Skeletal muscle satellite cell (primary cell): ENCODE results near the gene CAPN5.
"Not testable (repeated sequence)": the region's sequence is repeated elsewhere in the genome, so short reads cannot be mapped to it uniquely, and the experiment has no call there.

ENCODE experiments used
- H3K27me3 ChIP-seq: 2 replicates; pipeline ENCODE4 v1.7.0; 2013; ENCODE audit warnings: low read length; ENCODE audit not compliant: control insufficient read depth, insufficient read depth
- H3K36me3 ChIP-seq: 2 replicates; pipeline ENCODE4 v1.7.0; 2013; ENCODE audit warnings: mild to moderate bottlenecking, control low read depth, low read length; ENCODE audit not compliant: insufficient read depth
- H3K4me1 ChIP-seq: 2 replicates; pipeline ENCODE4 v1.7.0; 2013; ENCODE audit warnings: low read length; ENCODE audit not compliant: control insufficient read depth, insufficient read depth
- H3K4me2 ChIP-seq: 2 replicates; pipeline ENCODE4 v1.7.0; 2013; ENCODE audit warnings: mild to moderate bottlenecking, low read length
- H3K4me3 ChIP-seq: 2 replicates; pipeline ENCODE4 v1.7.0; 2013; ENCODE audit warnings: low read length
- H3K9ac ChIP-seq: 2 replicates; pipeline ENCODE4 v1.7.0; 2013; ENCODE audit warnings: mild to moderate bottlenecking, low read depth, low read length, moderate library complexity
- H3K9me3 ChIP-seq: replicated peaks from 2 replicates; pipeline ENCODE4 v1.7.0; 2013; ENCODE audit warnings: mild to moderate bottlenecking, control low read depth, low read length

CAPN5 gene

DNA sequence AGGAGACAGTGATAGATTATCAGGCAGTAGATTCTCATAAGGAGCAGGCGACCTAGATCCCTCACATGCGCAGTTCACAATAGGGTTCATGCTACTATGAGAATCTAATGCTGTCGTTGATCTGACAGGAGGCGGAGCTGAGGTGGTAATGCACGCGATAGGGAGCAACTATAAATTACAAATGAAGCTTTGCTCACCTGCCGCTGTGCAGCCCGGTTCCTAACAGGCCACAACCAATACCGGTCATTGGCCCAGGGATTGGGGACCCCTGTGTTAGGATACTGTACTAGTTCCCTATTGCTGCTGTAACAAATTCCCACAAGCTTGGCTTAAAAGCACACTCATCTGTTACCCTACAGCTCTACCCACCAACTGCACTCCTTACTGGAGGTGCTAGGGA, 21.9 kb upstream of the CAPN5 start:
- Histone ChIP-seq H3K27me3 (peaks cover 28% of the 10 kb centered on the region), H3K9me3 (no peaks in the 10 kb centered on the region), H3K4me2 (no peak overlapping the region)

DNA sequence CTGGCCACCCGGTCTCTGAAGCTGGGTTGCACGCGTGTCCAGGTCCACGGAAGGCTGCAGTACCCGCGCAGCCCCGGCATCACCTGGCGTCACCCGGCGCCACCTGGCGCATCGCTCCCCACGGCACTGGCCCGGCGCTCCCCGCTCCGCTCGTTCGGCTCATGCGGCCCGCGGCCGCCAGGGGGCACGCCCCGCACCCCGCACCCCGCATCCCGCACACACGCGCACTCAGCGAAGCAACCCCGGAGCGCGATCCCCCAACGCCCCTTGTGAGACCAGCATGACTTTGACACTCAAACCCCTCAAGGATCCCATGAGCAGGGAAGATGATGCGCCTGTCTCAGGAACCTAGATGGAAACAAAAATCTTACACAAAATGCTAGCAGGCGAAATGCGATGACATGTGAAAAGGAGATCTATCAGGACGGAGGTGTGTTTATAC, 20.7 kb upstream of the CAPN5 start:
- H3K9ac ChIP-seq = no peak overlapping the region
- H3K27me3 ChIP-seq = peaks cover 17% of the 10 kb centered on the region
- no peaks in the 10 kb centered on the region for H3K36me3 ChIP-seq
- H3K4me1 ChIP-seq = peaks cover 7% of the 10 kb centered on the region
- peak overlapping the region; percentile 44 for H3K4me2 ChIP-seq
- H3K9me3 ChIP-seq = no peaks in the 10 kb centered on the region
- H3K4me3 ChIP-seq = no peak overlapping the region

More for the DNA sequence above, 21.9 kb upstream of the CAPN5 start:
- Histone ChIP-seq H3K4me3 (no peak overlapping the region), H3K9ac (no peak overlapping the region), H3K4me1 (peaks cover 13% of the 10 kb centered on the region), H3K36me3 (no peaks in the 10 kb centered on the region)

DNA sequence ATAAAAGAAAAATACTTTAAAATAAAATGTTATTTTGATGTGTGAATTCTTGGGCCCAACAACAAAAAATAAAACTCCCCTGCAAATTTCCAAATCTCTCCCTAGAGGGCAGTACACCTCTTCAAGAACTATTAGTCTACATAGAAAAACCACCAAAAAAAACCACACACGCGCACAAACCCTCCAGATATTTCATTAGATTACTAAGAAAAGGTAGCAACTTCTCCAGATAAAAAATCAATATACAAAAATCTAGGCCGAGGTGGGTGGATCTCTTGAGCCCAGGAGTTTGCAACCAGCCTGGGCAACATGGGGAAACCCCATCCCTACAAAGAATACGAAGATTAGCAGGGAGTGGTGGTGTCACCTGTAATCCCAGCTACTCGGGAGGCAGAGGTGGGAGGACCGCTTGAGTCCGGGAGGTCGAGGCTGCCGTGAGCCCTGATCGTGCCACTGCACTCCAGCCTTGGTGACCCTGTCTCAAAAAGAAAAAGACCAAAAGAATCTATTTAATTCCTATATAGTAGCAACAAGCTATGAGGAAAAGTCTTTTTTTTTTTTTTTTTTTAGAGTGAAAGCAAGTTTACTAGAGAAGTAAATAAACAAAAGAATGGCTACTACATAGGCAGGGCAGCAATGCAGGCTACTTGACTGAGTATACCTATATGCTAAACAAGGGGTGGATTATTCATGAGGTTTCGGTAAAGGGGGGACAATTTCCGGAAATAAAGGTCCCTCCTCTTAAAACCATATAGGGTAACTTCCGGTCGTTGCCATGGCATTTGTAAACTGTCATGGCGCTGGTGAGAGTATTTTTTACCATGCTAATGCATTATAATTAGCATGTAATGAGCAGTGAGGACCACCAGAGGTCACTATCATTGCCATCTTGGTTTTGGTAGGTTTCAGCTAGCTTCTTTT, 19.5 kb upstream of the CAPN5 start:
- no peaks in the 10 kb centered on the region for H3K36me3 ChIP-seq
- peak overlapping the region; percentile 84 for H3K4me2 ChIP-seq
- H3K9ac ChIP-seq = no peak overlapping the region
- H3K27me3 ChIP-seq = peaks cover 13% of the 10 kb centered on the region
- no peaks in the 10 kb centered on the region for H3K9me3 ChIP-seq
- peaks cover 7% of the 10 kb centered on the region for H3K4me1 ChIP-seq
- peak overlapping the region; percentile 66 for H3K4me3 ChIP-seq

GRCh38 chr11:77047928-77048446, 18.8 kb upstream of the CAPN5 start:
- H3K4me3 ChIP-seq, H3K9ac ChIP-seq, H3K9me3 ChIP-seq, H3K36me3 ChIP-seq, H3K4me1 ChIP-seq, H3K4me2 ChIP-seq: not testable (repeated sequence)
- H3K27me3 ChIP-seq = peaks cover 16% of the 10 kb centered on the region

DNA sequence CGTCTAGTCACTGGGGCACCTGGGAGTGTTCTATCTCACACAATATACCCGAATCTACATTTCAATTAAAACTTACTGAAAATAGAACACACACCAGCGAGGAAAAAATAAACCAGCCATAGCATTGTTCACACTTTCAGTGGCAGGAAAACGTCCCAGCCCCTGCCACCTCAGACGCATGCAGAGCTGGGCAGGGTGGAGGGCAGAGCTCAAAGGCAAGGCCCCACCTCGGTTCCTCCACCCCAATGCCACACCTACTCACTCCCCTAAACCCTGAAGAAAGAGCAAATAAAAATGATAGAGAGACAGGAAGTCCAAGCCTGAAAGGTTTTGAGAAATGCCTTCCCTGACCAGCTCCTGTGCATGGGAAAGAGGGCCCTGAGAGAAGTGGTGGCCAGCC, 17.7 kb upstream of the CAPN5 start:
- no peak overlapping the region for H3K4me3 ChIP-seq
- H3K4me2 ChIP-seq = no peak overlapping the region
- no peaks in the 10 kb centered on the region for H3K9me3 ChIP-seq
- no peak overlapping the region for H3K9ac ChIP-seq
- H3K4me1 ChIP-seq = peaks cover 7% of the 10 kb centered on the region
- H3K27me3 ChIP-seq = peaks cover 19% of the 10 kb centered on the region
- H3K36me3 ChIP-seq = no peaks in the 10 kb centered on the region

DNA sequence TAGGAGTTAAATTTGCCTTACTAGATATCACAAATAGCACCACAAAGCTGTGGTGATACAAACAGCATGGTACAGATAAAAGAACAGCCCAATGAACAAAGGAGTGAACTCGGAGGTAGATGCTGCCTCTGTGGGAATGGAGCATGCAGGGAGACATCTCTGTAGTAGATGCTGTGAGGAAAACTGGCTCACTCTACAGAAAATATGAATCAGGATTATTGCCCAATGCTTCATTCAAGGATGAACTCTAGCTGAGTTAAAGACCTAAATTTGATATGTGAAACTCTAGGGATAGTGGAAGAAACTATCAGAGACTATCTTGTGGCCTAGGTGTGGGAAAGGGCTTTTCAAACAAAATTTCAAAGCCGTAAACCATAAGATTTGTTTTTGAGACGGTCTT, 15.3 kb upstream of the CAPN5 start:
- Histone ChIP-seq H3K27me3 (peaks cover 9% of the 10 kb centered on the region), H3K36me3 (no peaks in the 10 kb centered on the region), H3K9ac (no peak overlapping the region), H3K4me1 (no peaks in the 10 kb centered on the region), H3K4me3 (no peak overlapping the region), H3K9me3 (peaks cover 6% of the 10 kb centered on the region), H3K4me2 (no peak overlapping the region)

DNA sequence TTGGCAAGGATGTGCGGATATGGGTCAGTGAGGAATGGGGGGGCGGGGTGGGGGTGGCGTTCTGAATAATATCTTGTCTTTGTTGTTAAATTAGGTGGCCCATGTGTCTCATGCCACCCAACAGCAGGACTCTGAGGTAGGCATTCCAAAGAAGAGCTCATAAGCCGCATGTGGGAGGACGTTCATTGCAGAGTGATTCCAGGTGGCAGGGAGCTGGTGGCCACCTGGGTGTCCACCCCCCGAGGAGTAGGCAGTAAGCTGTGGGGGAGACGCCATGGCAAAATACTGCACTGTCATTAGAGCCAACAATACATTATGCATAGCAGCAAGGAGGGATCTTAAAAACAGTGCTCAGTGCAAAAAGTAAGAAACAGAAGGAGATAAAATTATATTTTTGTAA, 14.3 kb upstream of the CAPN5 start:
- Histone ChIP-seq H3K36me3 (no peaks in the 10 kb centered on the region), H3K27me3 (peaks cover 9% of the 10 kb centered on the region), H3K4me3 (no peak overlapping the region), H3K9ac (no peak overlapping the region), H3K9me3 (peaks cover 11% of the 10 kb centered on the region), H3K4me2 (no peak overlapping the region), H3K4me1 (no peaks in the 10 kb centered on the region)

DNA sequence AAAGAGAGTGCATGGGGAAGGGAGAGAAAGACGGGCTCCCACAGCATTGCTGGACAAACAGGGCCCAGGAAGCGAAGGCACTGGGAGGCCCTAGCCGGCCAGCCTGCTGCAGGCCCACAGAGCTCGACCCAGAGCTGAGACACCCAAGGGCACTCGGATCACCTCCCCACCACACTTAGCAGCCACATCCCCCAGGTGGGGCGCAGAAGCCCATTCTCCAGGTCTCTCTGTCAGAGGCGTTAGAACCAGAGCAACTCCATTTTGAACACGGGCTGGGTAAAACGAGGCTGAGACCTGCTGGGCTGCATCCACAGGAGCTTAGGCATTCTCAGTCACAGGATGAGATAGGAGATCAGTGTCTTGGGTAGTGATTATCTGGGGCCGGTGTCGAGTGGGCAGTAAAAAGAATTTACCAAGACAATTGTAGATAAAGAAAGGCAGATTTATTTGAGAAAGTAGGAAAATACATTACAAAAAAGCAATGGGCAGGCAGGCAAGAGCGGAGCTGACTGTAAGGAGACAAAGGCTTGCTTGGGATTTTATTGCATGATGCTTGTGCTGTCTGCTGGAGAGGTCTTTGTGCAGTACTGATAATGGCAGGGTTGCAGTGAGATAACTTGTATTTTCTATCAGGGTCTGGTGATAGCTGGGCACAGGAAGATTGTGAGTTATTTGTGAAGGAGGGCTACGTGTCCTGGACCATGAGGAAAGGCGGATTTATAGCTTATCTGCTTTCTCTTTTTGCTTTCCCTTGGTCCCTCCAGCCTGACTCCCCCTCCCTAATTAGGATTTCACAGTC, 13.4 kb upstream of the CAPN5 start:
- no peak overlapping the region for H3K4me3 ChIP-seq
- no peaks in the 10 kb centered on the region for H3K4me1 ChIP-seq
- peaks cover 11% of the 10 kb centered on the region for H3K9me3 ChIP-seq
- H3K4me2 ChIP-seq = no peak overlapping the region
- H3K27me3 ChIP-seq = peaks cover 9% of the 10 kb centered on the region
- H3K36me3 ChIP-seq = no peaks in the 10 kb centered on the region
- no peak overlapping the region for H3K9ac ChIP-seq

- Histone ChIP-seq H3K4me1 (no peaks in the 10 kb centered on the region), H3K36me3 (no peaks in the 10 kb centered on the region), H3K9ac (no peak overlapping the region), H3K27me3 (peaks cover 9% of the 10 kb centered on the region), H3K9me3 (peaks cover 11% of the 10 kb centered on the region), H3K4me2 (no peak overlapping the region), H3K4me3 (no peak overlapping the region)
These were observed 12.7 kb upstream of the CAPN5 start for GRCh38 chr11:77054084-77054483.

DNA sequence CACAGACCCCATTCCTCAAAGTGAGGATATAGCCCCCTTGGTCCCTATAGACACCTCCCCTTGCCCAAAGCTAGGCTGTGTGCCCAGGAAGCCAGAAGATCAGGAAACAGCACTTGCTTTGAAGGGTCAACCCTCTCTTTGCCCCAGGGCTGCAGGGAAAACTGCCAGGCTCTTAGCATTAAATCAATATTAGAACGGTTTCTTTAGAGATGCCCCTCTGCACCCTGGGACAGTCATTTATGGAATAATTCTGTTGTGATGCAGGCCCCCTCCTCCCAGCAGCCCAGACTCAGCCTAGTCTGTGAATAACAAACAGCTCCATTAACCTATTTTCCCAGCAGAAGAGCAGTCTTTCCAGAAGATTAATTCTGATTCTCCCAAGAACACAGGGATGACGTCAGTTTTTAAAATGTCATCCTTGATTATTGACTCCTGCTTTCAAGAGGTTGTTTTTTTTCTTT, 11.6 kb upstream of the CAPN5 start:
- no peaks in the 10 kb centered on the region for H3K36me3 ChIP-seq
- H3K27me3 ChIP-seq = peaks cover 16% of the 10 kb centered on the region

GRCh38 chr11:77055913-77056312, 10.9 kb upstream of the CAPN5 start:
- Histone ChIP-seq H3K4me1 (no peaks in the 10 kb centered on the region), H3K36me3 (no peaks in the 10 kb centered on the region), H3K4me3 (no peak overlapping the region), H3K9ac (no peak overlapping the region), H3K9me3 (peaks cover 11% of the 10 kb centered on the region), H3K27me3 (peaks cover 23% of the 10 kb centered on the region), H3K4me2 (no peak overlapping the region)

More for the DNA sequence above, 11.6 kb upstream of the CAPN5 start:
- H3K9ac ChIP-seq = no peak overlapping the region
- no peaks in the 10 kb centered on the region for H3K4me1 ChIP-seq
- H3K4me3 ChIP-seq = no peak overlapping the region
- no peak overlapping the region for H3K4me2 ChIP-seq
- peaks cover 11% of the 10 kb centered on the region for H3K9me3 ChIP-seq
